GM21786 (cell line): ENCODE results near the gene DCDC1.
A peak's percentile ranks its signal among the peaks of the same experiment; 100 is the strongest.

Experiments
- ATAC-seq: cut with Tn5 transposase; IDR thresholded peaks from one replicate; pipeline ENCODE4 v1.9.1; 2021; ENCODE audit not compliant: unreplicated experiment

The DCDC1 gene

DNA sequence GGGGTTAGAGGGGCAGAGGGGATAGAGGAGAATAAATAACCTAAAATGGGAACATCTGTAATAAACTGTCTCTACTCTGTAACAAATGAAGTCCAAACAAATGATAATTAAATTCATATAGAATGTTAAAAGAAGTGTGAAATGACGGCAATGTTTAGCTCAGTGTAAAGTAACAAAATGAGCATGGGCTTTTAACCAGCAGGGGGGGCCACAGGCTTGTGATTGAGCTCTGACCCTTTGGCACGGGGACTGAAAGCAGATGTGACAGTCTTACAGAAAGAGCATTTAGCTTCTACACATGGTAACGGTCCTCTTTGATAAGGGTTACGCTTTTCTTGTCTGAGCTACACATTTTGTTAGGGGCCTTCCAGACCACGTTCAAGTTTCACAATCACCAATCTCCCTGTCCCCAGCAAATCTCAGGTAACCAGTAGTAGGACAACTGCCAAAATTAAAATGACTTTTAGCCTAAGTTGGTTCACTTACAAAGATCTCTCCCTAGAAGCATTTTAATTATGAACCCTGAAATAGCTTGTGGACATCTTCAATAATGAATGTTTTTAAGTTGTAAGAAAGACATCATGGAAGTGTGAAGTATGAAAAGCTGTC is 262.5 kb downstream of the DCDC1 start:
- peak; percentile 88 for ATAC-seq

DNA sequence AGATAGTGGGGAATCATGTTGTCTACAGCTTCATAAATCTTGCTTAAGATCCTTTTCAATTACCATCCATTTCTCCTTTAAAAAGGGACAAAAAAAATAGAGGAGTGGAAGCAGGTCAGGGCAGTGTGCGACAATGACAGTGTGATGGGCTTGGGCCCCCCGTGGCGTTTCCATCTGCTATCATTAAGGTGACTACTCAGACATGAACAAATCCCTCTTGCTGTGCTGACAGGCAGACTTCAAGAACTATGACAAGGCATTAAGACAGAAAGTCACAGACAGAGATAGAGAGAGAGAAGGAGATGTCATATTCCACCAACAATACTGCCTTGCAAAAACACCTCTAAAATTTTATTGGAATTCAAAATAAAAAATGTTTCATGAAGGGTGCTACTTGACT is 263.2 kb downstream of the DCDC1 start:
- ATAC-seq: no peak

DNA sequence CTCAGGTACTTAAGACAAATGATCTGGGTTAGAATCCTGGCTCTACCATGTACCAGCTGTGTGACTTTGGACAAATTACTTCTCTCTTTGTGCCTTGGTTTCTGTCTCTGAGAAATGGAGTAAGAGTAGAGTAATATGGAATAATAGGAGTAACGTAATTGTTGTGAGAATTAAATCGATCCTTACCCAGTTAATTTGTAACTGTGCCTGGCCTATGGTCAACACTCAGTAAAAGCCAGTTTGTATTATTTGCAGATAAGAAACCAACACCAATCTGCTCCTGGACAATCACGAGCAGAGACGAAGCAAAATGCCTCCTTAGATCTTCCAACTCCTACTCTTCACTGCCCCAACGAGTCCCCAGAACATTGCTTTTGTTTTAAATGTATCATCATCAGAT is 266.7 kb downstream of the DCDC1 start:
- ATAC-seq: no peak

DNA sequence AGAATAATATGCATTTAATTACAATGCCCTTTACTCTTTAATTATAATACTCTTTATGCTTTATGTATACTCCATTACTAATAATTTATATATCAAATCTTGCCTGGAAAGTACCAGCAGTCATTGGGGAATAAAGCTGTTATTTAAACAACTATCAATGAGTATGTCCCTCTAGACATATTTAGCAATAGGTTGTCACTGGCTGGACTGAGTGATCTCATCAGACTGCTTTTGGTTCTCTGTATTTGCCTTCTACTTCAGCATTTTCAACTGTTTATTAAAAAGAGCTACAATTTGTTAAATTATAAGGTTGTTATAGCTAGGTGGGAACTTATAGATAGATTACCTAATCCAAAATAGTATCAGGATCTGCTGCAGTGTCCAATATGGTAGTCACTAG is 267.2 kb downstream of the DCDC1 start:
- no peak for ATAC-seq

DNA sequence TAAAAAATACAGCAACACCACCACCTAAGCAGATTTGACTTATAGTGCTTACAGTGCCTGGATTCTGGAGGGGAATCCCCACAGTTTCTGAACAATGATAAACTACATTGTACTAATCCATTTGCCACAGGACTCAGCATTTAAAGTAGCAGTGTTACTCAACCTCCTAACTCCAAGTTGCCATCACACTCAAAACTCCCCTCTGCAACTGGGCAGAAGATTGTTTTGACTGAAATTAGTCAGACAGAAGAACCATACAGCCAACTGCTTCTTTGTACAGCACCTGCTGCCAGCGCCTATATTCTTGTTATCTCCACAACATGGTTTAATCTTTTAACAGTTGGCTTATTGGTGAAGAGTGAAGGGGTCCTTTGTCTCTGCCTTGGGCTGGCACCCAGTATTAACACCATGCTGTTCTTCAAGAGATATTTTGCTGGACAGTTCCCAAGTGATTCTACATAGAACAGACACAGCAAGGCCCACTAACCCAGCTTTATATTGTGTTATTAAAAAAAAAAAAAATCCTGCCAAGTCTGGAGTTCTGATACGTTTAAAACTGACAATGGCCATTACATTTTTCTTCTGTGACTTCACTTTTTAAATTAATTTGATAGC is 273.2 kb downstream of the DCDC1 start:
- ATAC-seq: no peak

DNA sequence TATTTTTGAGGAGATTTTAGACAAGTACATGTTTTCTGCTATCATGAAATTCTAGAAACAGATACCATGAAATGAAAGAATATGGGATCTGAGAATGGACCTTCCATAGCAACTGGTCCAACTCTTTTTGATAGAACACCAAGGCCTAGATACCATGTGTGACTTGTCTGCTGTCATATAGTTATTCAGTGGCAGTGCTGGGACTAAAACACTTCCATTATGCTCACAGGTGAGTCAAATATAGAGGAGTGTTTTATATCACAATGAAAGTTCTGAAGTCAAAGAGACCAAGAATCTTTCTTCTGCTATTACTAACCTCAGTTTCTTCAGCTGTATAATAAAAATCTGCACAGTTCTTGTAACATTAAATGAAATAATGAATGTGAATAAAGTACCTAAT is 276.9 kb downstream of the DCDC1 start:
- ATAC-seq: no peak

DNA sequence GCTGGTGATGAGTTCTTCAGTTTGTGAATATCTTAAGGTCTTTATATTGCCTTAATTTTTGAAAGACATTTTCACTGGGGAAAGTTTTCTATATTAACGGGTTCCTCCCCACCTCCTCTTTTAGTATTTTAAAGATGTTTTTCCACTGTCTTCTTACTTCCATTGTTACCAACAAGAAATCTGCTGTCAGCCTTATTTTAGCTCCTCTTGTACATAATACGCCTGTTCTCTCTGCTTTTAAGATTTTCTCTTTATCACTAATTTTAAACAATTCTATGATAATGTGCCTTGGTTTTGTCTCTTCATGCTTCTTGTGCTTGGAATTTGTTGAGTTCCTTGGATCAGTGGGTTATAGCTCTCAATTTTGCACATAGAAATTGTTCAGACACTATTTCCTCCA is 280.4 kb downstream of the DCDC1 start:
- no peak for ATAC-seq

DNA sequence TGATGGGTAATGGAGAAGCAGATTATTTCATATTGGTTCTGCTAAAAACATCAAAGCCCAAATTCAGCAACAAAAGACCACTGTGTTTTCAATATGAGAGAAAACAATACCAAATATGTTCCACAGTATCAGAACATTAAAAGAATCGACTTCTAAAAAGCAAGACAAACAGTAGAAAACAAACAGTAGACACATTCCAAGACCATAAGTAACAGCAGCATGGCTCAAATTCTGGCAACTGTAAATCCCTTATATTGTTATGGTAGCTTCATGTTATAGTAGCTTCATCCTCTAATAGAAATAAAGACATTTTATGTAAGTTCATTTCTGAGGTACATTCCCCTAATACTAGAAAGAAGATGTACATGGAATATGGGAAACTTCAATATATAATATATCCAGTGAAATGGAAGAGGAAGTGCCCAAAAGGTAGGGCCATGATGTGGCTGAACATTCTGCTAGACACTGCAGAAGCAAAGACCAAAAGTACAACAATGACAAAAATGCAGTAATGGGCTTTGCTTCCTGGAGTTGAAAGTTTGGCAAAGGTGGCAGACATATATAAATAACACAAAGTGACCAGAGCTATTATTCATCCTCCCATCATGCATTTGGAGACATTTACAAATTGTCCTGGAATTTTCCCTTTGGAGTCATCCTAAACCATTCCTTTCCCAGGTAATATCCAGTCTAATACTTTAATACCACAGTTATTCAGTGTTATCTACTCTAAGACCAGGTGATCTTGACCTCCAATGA is 299.9 kb downstream of the DCDC1 start:
- ATAC-seq: no peak

DNA sequence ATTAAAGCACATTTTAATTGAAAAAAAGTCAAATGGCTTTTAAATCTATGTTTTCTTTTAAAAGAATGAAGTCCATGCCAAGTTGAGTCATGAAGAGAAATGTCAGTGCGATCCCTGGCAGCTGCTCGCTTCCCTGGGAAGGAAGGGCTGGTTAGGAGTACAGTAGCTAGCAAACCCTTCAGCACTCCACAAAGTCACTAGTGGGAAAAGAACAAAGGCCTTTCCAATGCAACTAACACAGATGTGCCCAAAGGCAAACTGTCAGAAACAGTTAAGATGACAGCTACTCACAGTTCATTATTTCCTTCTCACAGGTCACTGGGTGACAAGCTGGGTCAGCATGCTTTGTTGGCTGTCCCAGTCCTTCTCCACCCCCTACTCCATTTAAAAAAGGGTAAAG is 308.7 kb downstream of the DCDC1 start:
- no peak for ATAC-seq

DNA sequence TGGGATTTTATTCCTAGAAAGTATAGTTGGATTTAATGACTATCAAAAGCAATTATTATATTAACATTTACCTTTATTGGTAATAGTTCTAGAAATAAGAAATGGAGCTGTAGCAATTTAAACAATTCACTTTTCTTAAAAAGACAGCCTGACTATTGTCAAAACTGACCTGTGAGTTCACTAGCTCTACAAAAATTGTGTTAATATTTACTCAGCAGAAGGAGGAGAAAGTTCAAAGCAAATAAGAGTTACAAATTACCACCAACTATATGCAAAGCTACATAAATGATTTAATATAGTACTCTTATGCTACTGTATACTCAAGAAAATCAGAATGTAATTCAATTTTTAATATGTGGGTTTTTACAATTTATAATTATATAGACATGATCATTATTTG is 310.0 kb downstream of the DCDC1 start:
- no peak for ATAC-seq

DNA sequence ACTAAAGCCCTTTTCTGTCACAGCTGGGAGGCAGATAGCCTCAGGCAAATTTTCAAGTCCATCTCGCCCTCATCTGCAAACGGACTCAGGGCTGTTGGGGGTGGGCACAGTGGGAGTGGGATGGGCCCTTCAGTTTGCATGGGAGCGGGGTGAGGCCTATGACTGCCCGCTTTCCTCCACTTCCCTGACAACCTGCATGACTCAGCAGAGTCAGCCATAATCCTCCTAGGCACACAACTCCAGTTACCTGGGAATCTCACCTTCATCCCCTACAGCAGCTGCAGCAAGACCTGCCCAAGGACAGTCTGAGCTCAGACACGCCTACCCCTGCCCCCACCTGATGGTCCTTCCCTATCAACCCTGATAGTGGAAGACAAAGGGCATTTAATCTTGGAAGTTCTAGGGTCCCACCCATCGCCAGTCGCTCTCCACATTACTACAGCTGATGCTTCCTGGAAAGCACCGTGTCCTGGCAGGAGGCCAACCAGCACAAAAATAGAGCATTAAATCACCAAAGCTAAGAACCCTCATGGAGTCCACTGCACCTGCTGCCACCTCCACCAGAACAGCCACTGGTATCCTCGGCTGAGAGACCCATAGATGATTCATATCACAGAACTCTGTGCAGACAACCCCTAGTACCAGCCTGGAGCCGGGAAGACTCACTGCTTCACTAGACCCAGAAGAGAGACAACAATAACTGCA is 319.3 kb downstream of the DCDC1 start:
- no peak for ATAC-seq

DNA sequence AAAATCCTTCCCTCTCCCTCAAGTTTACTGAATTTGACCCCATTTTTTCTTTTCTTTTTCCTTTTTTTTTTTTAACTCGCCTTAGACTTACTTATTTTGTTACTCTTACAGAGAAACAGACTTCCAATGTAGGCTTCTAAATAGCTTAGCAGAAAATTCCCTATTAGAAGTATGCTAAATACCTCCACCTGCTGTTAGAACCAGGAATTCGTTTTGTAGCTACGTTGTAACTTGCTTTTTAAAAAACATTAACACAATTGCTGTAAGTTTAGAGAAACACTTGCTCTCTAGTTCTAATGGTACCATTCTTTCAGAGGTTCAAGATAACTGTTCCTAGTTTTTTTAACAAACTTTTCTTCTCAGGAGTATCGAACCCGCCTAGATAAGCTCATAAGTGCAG is 324.2 kb downstream of the DCDC1 start:
- no peak for ATAC-seq

DNA sequence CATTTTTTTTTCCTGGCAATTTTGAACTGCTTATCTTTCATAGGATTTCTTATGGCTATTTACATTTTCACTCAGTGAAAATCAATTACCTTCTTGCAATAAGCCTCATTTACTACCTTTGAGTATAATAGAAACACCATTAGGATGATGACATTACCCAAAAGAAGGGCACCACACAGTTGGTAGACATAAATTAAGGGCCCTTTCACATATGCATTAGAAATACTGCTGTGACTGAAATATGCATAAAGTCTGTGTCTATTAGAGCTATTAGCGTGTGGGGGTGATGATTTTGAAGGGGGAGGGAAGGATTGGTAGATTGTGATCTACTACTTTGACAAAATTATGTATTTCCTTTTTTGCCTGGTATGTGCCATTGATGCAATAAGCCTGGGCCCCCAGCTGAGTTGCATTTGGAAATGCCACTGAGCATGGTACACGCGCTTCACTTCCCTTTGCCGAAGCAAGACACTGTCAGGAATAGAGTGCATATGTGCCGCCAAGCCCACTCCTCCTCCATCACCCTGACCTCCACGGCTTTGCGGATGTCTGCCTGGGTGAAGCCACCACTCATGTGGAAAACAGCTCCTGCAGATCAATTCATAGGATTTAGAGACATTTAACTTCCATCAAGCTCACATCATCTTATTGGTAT is 339.3 kb downstream of the DCDC1 start:
- ATAC-seq: no peak

DNA sequence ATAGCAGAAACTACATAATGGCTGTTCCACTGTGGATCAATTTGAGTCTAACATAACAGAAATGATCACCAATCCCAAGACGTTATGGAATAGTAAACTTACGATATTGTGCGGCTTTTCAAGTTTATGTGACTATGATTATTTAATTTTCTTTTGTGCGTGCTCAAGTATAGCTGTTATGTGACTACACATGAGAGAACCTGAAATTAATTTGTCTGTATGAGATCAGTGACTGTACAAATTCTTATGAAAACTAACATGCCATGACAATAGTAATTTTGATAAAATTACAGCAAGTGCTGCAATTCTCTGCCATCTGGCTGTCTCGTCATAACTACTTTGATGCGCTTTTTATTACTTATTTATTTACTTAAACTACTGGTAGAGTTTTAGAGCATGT is 343.2 kb downstream of the DCDC1 start:
- ATAC-seq: no peak

DNA sequence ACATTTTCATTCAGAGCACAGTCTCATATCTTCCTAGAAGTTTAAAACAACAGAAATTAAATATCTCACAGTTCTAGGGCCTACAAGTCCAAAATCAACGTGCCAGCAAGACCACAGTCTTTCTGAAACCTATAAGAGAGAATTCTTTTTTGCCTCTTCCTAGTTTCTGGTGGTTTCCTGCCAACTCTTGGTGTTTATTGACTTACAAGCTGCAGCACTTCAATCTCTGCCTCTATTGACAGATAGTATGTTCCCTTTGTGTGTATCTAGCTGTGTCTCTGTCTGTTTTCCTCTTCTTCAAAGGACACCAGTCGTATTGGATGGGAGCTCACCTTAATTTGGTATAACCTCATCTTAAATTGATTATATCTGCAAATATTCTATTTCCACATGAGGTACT is 347.5 kb downstream of the DCDC1 start:
- no peak for ATAC-seq

DNA sequence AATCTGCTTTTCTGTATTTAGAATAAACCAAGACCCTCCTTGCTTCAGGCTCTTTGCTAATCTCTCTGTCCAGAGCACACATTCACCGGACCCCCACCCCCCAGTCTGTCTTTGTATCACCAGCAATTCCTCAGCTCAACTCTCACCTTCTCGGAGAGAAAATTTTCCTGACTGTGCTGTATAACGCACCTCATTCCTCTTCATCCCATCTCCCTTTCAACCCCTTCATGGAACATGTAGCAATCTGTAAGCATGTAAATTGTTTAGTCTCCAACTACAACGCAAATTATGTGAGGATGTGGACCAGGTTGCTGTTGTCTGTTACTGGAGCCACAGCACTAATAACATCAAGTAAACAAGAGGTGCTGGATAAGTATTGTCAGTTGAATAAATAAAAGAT is 349.8 kb downstream of the DCDC1 start:
- ATAC-seq: no peak

DNA sequence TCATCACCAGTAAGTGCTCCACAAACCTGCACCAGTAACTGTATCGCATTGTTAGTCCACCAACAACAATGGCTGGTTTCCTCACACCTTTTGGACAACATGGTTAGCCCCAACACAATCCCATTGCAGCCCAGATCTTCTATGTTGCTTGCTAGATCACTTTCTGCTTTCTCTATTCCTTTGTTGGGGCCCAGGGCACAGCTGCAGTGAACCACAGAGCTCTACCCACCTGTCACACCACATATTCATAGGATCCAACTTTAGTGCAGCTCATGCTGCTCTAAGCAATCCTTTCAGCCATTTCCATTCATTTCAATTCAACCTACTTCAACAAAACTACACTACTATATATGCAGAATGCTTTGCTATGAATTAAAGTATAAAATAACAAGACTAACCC is 364.3 kb downstream of the DCDC1 start:
- ATAC-seq: no peak

DNA sequence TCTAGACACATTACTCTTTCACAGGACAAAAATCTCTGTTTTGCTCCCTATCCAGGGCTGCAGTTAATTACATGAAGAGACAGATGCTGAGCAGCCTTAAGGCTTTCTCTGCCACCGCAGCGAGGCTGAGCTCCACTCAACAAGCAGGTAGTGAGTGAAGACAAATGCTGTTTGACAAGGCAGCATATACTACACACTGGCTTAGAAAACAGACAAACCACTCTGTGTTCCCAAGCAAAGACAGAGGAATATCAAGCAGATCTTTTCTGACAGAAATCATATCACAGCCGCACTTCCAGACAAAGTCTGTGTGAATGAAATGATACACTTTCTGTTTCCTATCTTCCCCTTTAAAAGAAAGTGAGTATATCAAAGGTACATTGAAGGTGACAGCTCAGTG is 368.1 kb downstream of the DCDC1 start:
- no peak for ATAC-seq

DNA sequence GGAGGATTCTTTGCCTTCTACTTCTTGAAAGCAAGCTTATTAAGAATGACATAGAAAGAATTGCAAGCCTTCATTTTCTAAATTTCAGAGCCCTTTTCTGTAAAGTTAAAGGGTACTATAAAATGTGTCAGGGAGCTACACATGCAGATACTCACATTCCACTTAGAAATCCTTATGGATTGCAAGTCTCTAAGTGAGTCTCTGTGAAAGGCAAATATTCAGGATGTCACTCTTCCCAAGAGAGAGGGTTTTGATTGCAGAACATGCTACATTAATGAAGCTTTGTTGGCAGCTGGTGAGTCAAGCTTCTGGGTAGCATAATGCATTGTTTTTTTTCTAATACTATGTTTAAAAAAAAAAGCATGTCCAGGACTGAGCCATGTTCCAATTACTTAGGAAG is 369.2 kb downstream of the DCDC1 start:
- ATAC-seq: no peak

DNA sequence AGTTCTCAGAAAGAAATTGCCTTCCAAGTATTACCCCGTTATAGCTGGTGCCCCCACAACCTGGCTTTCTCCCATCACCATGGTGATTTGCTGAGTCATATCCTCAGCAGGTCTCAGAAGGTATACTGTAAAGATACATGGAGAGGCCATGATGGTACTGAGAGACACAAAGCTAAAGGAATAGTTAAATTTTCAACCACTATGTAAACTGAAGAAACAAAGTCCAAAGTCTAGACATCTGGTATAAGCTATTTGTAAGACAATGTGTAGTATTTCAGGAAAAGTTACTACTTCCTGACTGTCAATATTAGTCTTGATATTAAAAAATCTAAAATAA is 377.1 kb downstream of the DCDC1 start:
- peak; percentile 58 for ATAC-seq

DNA sequence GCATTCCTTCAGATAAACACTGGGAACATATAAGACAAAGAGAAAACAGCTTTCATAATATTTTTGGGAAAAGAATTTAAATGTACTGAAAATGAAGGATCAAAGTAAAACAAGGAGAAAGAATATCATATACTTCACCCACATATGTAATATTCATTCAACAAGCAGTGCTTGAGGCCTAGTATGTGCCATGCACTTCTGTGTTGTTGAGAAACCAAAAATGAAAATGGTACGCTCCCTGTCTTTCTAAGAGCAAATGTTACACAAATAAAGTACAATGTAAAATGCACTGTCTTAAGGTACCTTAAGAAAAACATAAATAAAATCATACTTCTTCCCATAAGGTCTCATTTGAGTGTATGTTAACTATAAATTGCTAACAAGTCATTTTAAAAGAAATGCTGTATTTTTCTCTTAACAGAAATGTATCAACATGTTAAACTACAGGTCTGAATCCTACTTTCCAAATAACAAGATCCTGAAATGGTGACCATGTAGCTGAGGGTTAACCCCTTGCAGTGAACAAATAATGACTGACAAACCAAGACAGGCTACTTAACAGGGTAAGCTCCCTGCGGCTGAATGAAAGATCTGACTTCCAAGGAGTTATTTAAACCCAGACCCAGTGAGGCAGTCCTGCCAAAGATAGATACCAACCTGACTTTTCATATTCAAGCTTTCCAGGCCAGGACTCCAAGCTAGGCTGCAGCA is 377.6 kb downstream of the DCDC1 start:
- no peak for ATAC-seq
